WTC11 (cell line): ENCODE data around the gene ZNF217. TPM values are rescaled to one million over a fixed set of nuclear protein-coding genes. Genes with fewer than 3 reads are reported as not detected.

Experiments
- ATAC-seq: fragments of 200-7000 bp; cut with Tn5 transposase; 2 replicates; pipeline ENCODE4 v1.10.0; 2021; ENCODE audit warnings: mild to moderate bottlenecking, moderate library complexity
- CTCF ChIA-PET: fragments of 300-600 bp; sonication (Branson Sonifier 250); formaldehyde crosslinking; loops from one replicate; lab custom pipeline; 2021; ENCODE audit warnings: antibody characterized with exemption; lab: Charles Lee
- POLR2A ChIA-PET: fragments of 350-600 bp; sonication (Branson Sonifier 250); formaldehyde crosslinking; loops from one replicate; lab custom pipeline; 2021; ENCODE audit warnings: antibody characterized with exemption; lab: Charles Lee
- DNase-seq: peaks from one replicate; pipeline ENCODE4 v3.0.0; 2021; ENCODE audit warnings: low spot score
- H3K27ac Mint-ChIP-seq: 2 replicates; pipeline ENCODE4 v1.8.0; 2021; ENCODE audit warnings: mixed read lengths
- H3K27me3 Mint-ChIP-seq: 2 replicates; pipeline ENCODE4 v1.8.0; 2021; ENCODE audit warnings: low read depth, mild to moderate bottlenecking, moderate library complexity, mixed read lengths
- H3K36me3 Mint-ChIP-seq: 2 replicates; pipeline ENCODE4 v1.8.0; 2021; ENCODE audit warnings: mixed read lengths
- H3K4me1 Mint-ChIP-seq: 2 replicates; pipeline ENCODE4 v1.8.0; 2022; ENCODE audit warnings: mixed read lengths
- H3K4me3 Mint-ChIP-seq: 2 replicates; pipeline ENCODE4 v1.8.0; 2021; ENCODE audit warnings: mild to moderate bottlenecking, moderate library complexity, mixed read lengths
- H3K9me3 Mint-ChIP-seq: 2 replicates; pipeline ENCODE4 v1.8.0; 2021; ENCODE audit warnings: mixed read lengths
- ATF1 ChIP-seq: sonication (generic); formaldehyde crosslinking; IDR thresholded peaks from 2 replicates; pipeline ENCODE4 v1.8.1; 2023; ENCODE audit warnings: mild to moderate bottlenecking, moderate library complexity, missing genetic modification reagents
- CREB1 ChIP-seq: sonication (generic); formaldehyde crosslinking; IDR thresholded peaks from 2 replicates; pipeline ENCODE4 v1.8.0; 2023; ENCODE audit warnings: mild to moderate bottlenecking, missing genetic modification reagents
- E2F1 ChIP-seq: sonication (generic); formaldehyde crosslinking; IDR thresholded peaks from 2 replicates; pipeline ENCODE4 v1.8.0; 2022; ENCODE audit warnings: mild to moderate bottlenecking, missing genetic modification reagents
- ESRRA ChIP-seq: sonication (generic); formaldehyde crosslinking; IDR thresholded peaks from 2 replicates; pipeline ENCODE4 v1.8.1; 2022; ENCODE audit warnings: mild to moderate bottlenecking, missing genetic modification reagents, borderline replicate concordance
- FOXP1 ChIP-seq: sonication (generic); formaldehyde crosslinking; IDR thresholded peaks from 2 replicates; pipeline ENCODE4 v1.8.0; 2022; ENCODE audit warnings: missing genetic modification reagents, mild to moderate bottlenecking, moderate library complexity, borderline replicate concordance
- GTF2I ChIP-seq: fragments of 250-450 bp; sonication (Bioruptor Pico); conservative IDR thresholded peaks from 2 replicates; pipeline ENCODE4 v1.4.0; 2021; ENCODE audit warnings: mild to moderate bottlenecking
- JAZF1 ChIP-seq: fragments of 250-450 bp; sonication (Bioruptor Pico); IDR thresholded peaks from 2 replicates; pipeline ENCODE4 v1.9.0; 2021; ENCODE audit warnings: moderate library complexity, mild to moderate bottlenecking, inconsistent platforms
- JUN ChIP-seq: sonication (generic); formaldehyde crosslinking; IDR thresholded peaks from 2 replicates; pipeline ENCODE4 v1.8.0; 2023; ENCODE audit warnings: mild to moderate bottlenecking, missing genetic modification reagents
- KAT7 ChIP-seq: sonication (generic); formaldehyde crosslinking; IDR thresholded peaks from 2 replicates; pipeline ENCODE4 v1.8.1; 2023; ENCODE audit warnings: missing genetic modification reagents, mild to moderate bottlenecking, borderline replicate concordance
- NR1H2 ChIP-seq: sonication (generic); formaldehyde crosslinking; IDR thresholded peaks from 2 replicates; pipeline ENCODE4 v1.9.0; 2021; ENCODE audit warnings: mild to moderate bottlenecking, moderate library complexity, missing genetic modification reagents
- NR2C2 ChIP-seq: sonication (generic); formaldehyde crosslinking; IDR thresholded peaks from 2 replicates; pipeline ENCODE4 v1.8.0; 2022; ENCODE audit warnings: mild to moderate bottlenecking, missing genetic modification reagents
- TCF7 ChIP-seq: sonication (generic); formaldehyde crosslinking; IDR thresholded peaks from 2 replicates; pipeline ENCODE4 v1.8.0; 2022; ENCODE audit warnings: mild to moderate bottlenecking, low read depth, missing genetic modification reagents, moderate library complexity
- TEAD4 ChIP-seq: sonication (generic); formaldehyde crosslinking; IDR thresholded peaks from 2 replicates; pipeline ENCODE4 v1.8.0; 2022; ENCODE audit warnings: mild to moderate bottlenecking, missing genetic modification reagents
- ZNF317 ChIP-seq: sonication (generic); formaldehyde crosslinking; IDR thresholded peaks from 2 replicates; pipeline ENCODE4 v1.8.1; 2023; ENCODE audit warnings: low read depth, mild to moderate bottlenecking, moderate library complexity, missing genetic modification reagents, borderline replicate concordance
- ZNF396 ChIP-seq: fragments of 250-450 bp; sonication (Bioruptor Pico); IDR thresholded peaks from 2 replicates; pipeline ENCODE4 v1.8.0; 2021; ENCODE audit warnings: mild to moderate bottlenecking, moderate library complexity, borderline replicate concordance
- ZNF512 ChIP-seq: sonication (generic); formaldehyde crosslinking; IDR thresholded peaks from 2 replicates; pipeline ENCODE4 v1.8.1; 2022; ENCODE audit warnings: missing genetic modification reagents, borderline replicate concordance
- ZNF671 ChIP-seq: fragments of 250-450 bp; sonication (Bioruptor Pico); IDR thresholded peaks from 2 replicates; pipeline ENCODE4 v1.8.0; 2021; ENCODE audit warnings: mild to moderate bottlenecking
- total RNA-seq: library from RNA; stranded (reverse); gene quantifications from 3 replicates; pipeline ENCODE4 v1.2.3, GENCODE V29; 2021
- TF ChIP-seq, protein P1 (sequence below): sonication (generic); formaldehyde crosslinking; IDR thresholded peaks from 2 replicates; pipeline ENCODE4 v1.8.0; 2023; ENCODE audit warnings: missing genetic modification reagents, mild to moderate bottlenecking, borderline replicate concordance
- TF ChIP-seq, protein P2 (sequence below): sonication (generic); formaldehyde crosslinking; IDR thresholded peaks from 2 replicates; pipeline ENCODE4 v1.8.1; 2023; ENCODE audit warnings: mild to moderate bottlenecking, missing genetic modification reagents, borderline replicate concordance
- TF ChIP-seq, protein P3 (sequence below): sonication (generic); formaldehyde crosslinking; IDR thresholded peaks from 2 replicates; pipeline ENCODE4 v1.8.0; 2023; ENCODE audit warnings: mild to moderate bottlenecking, missing genetic modification reagents

The ZNF217 gene
- total RNA-seq, 1 experiment from 2014 or later: 75.6 TPM

GRCh38 chr20:53579266-53579580 is 14.4 kb downstream of the ZNF217 start:
- CTCF ChIA-PET: interaction anchor here (1.3 to 2.3 kb wide), 2 partner anchors 64 to 361 kb away, joined by 3 to 11 read pairs; no protein-coding TSS in a partner anchor
- Mint-ChIP-seq H3K27me3 (no peaks in the 10 kb centered on the region), H3K9me3 (no peaks in the 10 kb centered on the region), H3K4me1 (peaks cover 58% of the 10 kb centered on the region), H3K36me3 (peaks cover 72% of the 10 kb centered on the region), H3K27ac (peak overlapping the region; percentile 71; the same call in 1 of the 2 replicates), H3K4me3 (no peak overlapping the region; the same call in 1 of the 2 replicates)
- ATAC-seq (no peak), DNase-seq (no peak)
- TF ChIP-seq CREB1 (CRISPR knock-in tag): no peak
- no peak for TF ChIP-seq ZNF396
- no peak for TF ChIP-seq ESRRA (CRISPR knock-in tag)
- TF ChIP-seq KAT7: no peak
- no peak for TF ChIP-seq JUN (CRISPR knock-in tag)
- TF ChIP-seq ZNF671: no peak
- no peak for TF ChIP-seq ZNF512 (CRISPR knock-in tag)
- TF ChIP-seq TCF7: no peak
- TF ChIP-seq TEAD4 (CRISPR knock-in tag): no peak
- no peak for TF ChIP-seq ZNF317 (CRISPR knock-in tag)
- no peak for TF ChIP-seq E2F1 (CRISPR knock-in tag)
- TF ChIP-seq, protein P1, sequence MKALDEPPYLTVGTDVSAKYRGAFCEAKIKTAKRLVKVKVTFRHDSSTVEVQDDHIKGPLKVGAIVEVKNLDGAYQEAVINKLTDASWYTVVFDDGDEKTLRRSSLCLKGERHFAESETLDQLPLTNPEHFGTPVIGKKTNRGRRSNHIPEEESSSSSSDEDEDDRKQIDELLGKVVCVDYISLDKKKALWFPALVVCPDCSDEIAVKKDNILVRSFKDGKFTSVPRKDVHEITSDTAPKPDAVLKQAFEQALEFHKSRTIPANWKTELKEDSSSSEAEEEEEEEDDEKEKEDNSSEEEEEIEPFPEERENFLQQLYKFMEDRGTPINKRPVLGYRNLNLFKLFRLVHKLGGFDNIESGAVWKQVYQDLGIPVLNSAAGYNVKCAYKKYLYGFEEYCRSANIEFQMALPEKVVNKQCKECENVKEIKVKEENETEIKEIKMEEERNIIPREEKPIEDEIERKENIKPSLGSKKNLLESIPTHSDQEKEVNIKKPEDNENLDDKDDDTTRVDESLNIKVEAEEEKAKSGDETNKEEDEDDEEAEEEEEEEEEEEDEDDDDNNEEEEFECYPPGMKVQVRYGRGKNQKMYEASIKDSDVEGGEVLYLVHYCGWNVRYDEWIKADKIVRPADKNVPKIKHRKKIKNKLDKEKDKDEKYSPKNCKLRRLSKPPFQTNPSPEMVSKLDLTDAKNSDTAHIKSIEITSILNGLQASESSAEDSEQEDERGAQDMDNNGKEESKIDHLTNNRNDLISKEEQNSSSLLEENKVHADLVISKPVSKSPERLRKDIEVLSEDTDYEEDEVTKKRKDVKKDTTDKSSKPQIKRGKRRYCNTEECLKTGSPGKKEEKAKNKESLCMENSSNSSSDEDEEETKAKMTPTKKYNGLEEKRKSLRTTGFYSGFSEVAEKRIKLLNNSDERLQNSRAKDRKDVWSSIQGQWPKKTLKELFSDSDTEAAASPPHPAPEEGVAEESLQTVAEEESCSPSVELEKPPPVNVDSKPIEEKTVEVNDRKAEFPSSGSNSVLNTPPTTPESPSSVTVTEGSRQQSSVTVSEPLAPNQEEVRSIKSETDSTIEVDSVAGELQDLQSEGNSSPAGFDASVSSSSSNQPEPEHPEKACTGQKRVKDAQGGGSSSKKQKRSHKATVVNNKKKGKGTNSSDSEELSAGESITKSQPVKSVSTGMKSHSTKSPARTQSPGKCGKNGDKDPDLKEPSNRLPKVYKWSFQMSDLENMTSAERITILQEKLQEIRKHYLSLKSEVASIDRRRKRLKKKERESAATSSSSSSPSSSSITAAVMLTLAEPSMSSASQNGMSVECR (CRISPR knock-in tag): no peak
- TF ChIP-seq ATF1 (CRISPR knock-in tag): no peak
- no peak for TF ChIP-seq JAZF1 (CRISPR knock-in tag)
- no peak for TF ChIP-seq FOXP1
- TF ChIP-seq, protein P2, sequence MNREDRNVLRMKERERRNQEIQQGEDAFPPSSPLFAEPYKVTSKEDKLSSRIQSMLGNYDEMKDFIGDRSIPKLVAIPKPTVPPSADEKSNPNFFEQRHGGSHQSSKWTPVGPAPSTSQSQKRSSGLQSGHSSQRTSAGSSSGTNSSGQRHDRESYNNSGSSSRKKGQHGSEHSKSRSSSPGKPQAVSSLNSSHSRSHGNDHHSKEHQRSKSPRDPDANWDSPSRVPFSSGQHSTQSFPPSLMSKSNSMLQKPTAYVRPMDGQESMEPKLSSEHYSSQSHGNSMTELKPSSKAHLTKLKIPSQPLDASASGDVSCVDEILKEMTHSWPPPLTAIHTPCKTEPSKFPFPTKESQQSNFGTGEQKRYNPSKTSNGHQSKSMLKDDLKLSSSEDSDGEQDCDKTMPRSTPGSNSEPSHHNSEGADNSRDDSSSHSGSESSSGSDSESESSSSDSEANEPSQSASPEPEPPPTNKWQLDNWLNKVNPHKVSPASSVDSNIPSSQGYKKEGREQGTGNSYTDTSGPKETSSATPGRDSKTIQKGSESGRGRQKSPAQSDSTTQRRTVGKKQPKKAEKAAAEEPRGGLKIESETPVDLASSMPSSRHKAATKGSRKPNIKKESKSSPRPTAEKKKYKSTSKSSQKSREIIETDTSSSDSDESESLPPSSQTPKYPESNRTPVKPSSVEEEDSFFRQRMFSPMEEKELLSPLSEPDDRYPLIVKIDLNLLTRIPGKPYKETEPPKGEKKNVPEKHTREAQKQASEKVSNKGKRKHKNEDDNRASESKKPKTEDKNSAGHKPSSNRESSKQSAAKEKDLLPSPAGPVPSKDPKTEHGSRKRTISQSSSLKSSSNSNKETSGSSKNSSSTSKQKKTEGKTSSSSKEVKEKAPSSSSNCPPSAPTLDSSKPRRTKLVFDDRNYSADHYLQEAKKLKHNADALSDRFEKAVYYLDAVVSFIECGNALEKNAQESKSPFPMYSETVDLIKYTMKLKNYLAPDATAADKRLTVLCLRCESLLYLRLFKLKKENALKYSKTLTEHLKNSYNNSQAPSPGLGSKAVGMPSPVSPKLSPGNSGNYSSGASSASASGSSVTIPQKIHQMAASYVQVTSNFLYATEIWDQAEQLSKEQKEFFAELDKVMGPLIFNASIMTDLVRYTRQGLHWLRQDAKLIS (CRISPR knock-in tag): no peak
- no peak for TF ChIP-seq GTF2I (CRISPR knock-in tag)
- no peak for TF ChIP-seq NR1H2 (CRISPR knock-in tag)
- TF ChIP-seq NR2C2 (CRISPR knock-in tag): no peak
- TF ChIP-seq, protein P3, sequence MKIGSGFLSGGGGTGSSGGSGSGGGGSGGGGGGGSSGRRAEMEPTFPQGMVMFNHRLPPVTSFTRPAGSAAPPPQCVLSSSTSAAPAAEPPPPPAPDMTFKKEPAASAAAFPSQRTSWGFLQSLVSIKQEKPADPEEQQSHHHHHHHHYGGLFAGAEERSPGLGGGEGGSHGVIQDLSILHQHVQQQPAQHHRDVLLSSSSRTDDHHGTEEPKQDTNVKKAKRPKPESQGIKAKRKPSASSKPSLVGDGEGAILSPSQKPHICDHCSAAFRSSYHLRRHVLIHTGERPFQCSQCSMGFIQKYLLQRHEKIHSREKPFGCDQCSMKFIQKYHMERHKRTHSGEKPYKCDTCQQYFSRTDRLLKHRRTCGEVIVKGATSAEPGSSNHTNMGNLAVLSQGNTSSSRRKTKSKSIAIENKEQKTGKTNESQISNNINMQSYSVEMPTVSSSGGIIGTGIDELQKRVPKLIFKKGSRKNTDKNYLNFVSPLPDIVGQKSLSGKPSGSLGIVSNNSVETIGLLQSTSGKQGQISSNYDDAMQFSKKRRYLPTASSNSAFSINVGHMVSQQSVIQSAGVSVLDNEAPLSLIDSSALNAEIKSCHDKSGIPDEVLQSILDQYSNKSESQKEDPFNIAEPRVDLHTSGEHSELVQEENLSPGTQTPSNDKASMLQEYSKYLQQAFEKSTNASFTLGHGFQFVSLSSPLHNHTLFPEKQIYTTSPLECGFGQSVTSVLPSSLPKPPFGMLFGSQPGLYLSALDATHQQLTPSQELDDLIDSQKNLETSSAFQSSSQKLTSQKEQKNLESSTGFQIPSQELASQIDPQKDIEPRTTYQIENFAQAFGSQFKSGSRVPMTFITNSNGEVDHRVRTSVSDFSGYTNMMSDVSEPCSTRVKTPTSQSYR: no peak
- POLR2A ChIA-PET: no interaction called here
